Panc1 (cell line): ENCODE measurements around the gene FAM13A. TPM values are rescaled to one million over a fixed set of nuclear protein-coding genes. Genes with fewer than 3 reads are reported as not detected.

Source experiments
- ATAC-seq: fragments of 200-7000 bp; cut with Tn5 transposase; 2 replicates; pipeline ENCODE4 v1.9.1; 2020; ENCODE audit warnings: mild to moderate bottlenecking, moderate library complexity
- BruUV-seq: library from RNA; stranded (reverse); fragments of 400-500 nt; replicated peaks from 2 replicates; lab custom pipeline; 2021; lab: Mats Ljungman, UMichigan
- CTCF ChIA-PET: fragments of 300-600 bp; sonication (Branson Sonifier 250); formaldehyde crosslinking; loops from one replicate; lab custom pipeline; 2022; ENCODE audit warnings: antibody characterized with exemption; lab: Charles Lee
- POLR2A ChIA-PET: fragments of 300-600 bp; sonication (Branson Sonifier 250); formaldehyde crosslinking; loops from one replicate; lab custom pipeline; 2022; ENCODE audit warnings: antibody characterized with exemption; lab: Charles Lee
- DNase-seq: peaks from one replicate; pipeline ENCODE4 v3.0.0-alpha.2; 2010; ENCODE audit warnings: low read depth, low spot score
- H3K27ac ChIP-seq: 2 replicates; pipeline ENCODE4 v1.5.1; 2011; ENCODE audit warnings: mild to moderate bottlenecking, low read length, inconsistent platforms
- H3K27me3 ChIP-seq: fragments of 200-500 bp; sonication (Bioruptor generic); 2 replicates; pipeline ENCODE4 v1.6.0; 2014; ENCODE audit warnings: low read length, inconsistent platforms; ENCODE audit not compliant: control insufficient read depth, insufficient read depth
- H3K36me3 ChIP-seq: fragments of 200-500 bp; sonication (Bioruptor generic); 2 replicates; pipeline ENCODE4 v1.5.1; 2014; ENCODE audit warnings: inconsistent platforms, mild to moderate bottlenecking, low read length, moderate library complexity; ENCODE audit not compliant: control insufficient read depth, insufficient read depth
- H3K4me1 ChIP-seq: 2 replicates; pipeline ENCODE4 v1.5.1; 2011; ENCODE audit warnings: inconsistent platforms, mild to moderate bottlenecking, low read length, moderate library complexity; ENCODE audit not compliant: control insufficient read depth, insufficient read depth
- H3K4me3 ChIP-seq, 2 experiments: 2 replicates each; pipeline ENCODE4 v1.5.1; 2011 to 2012; ENCODE audit warnings: low read depth in 2 of 2, low read length in 2 of 2, mild to moderate bottlenecking in 2 of 2, inconsistent platforms in 1 of 2, moderate library complexity in 1 of 2
- H3K9me3 ChIP-seq: fragments of 200-500 bp; sonication (Bioruptor generic); 2 replicates; pipeline ENCODE4 v1.5.1; 2014; ENCODE audit warnings: low read depth, mild to moderate bottlenecking, inconsistent platforms, low read length, moderate library complexity; ENCODE audit not compliant: control insufficient read depth, insufficient read depth
- CTCF ChIP-seq: fragments of 450-650 bp; IDR thresholded peaks from 2 replicates; pipeline ENCODE4 v1.5.1; 2017; ENCODE audit warnings: mild to moderate bottlenecking
- POLR2AphosphoS5 ChIP-seq: IDR thresholded peaks from 2 replicates; pipeline ENCODE4 v1.6.1; 2012; ENCODE audit warnings: mild to moderate bottlenecking, low read depth, low read length, moderate library complexity
- REST ChIP-seq, 2 experiments: IDR thresholded peaks; 2 replicates each; pipeline ENCODE4 v1.6.1; 2011 to 2012; ENCODE audit warnings: low read depth in 2 of 2, control low read depth in 1 of 2, low read length in 1 of 2, mild to moderate bottlenecking in 1 of 2, moderate library complexity in 1 of 2; ENCODE audit not compliant: insufficient read depth in 1 of 2
- SIN3A ChIP-seq: IDR thresholded peaks from 2 replicates; pipeline ENCODE4 v1.6.1; 2012; ENCODE audit warnings: low read depth, mild to moderate bottlenecking, low read length, moderate library complexity, borderline replicate concordance; ENCODE audit not compliant: insufficient read depth
- TCF7L2 ChIP-seq: IDR thresholded peaks from 2 replicates; pipeline ENCODE4 v1.6.1; 2011; ENCODE audit warnings: mild to moderate bottlenecking, low read depth, low read length, inconsistent platforms
- in situ Hi-C: cut with HindIII; loops from 2 replicates; pipeline ENCODE4 v1.10.0; 2016; ENCODE audit warnings: low sequenced_read_pairs, low pct_unique_long_range_greater_than_20kb
- intact Hi-C: fragments of 100-400 bp; cut with micrococcal nuclease; formaldehyde crosslinking; loops from one replicate; pipeline ENCODE4 v1.10.0; 2022; ENCODE audit not compliant: unreplicated experiment
- total RNA-seq: library from RNA; stranded (reverse); gene quantifications from one replicate; pipeline ENCODE4 v1.2.1, GENCODE V29; 2021; ENCODE audit not compliant: unreplicated experiment

FAM13A gene
- total RNA-seq, 1 experiment from 2014 or later, result 5.8 TPM

GRCh38 chr4:88745581-88746163 lies 311.3 kb downstream of the FAM13A start:
- no peak for TF ChIP-seq REST (IDR thresholded peaks at IDR 0.05; ENCODE audit: insufficient read depth in 1 of 2, low read depth in 2 of 2, low read length in 1 of 2)
- TF ChIP-seq POLR2AphosphoS5, result no peak
- Histone ChIP-seq H3K27me3 (no peaks in the 10 kb centered on the region), H3K4me3 (no peak overlapping the region), H3K4me1 (no peaks in the 10 kb centered on the region), H3K9me3 (no peaks in the 10 kb centered on the region), H3K36me3 (no peaks in the 10 kb centered on the region), H3K27ac (no peak overlapping the region)
- POLR2A ChIA-PET, result no interaction called here
- ATAC-seq (no peak), DNase-seq (no peak)
- no TSS peak for BruUV-seq
- intact Hi-C loops, result no loop called here
- in situ Hi-C loops, result no loop called here
- CTCF ChIA-PET, result no interaction called here

GRCh38 chr4:88745175-88745574 lies 311.8 kb downstream of the FAM13A start:
- H3K9me3 ChIP-seq, result no peaks in the 10 kb centered on the region
- H3K27ac ChIP-seq, result no peak overlapping the region
- no peak overlapping the region for H3K4me3 ChIP-seq
- ChIA-PET CTCF (no interaction called here), POLR2A (no interaction called here)
- no peaks in the 10 kb centered on the region for H3K4me1 ChIP-seq
- BruUV-seq, result no TSS peak
- TF ChIP-seq SIN3A (no peak), TCF7L2 (no peak), CTCF (no peak), POLR2AphosphoS5 (no peak), REST (IDR thresholded peaks at IDR 0.05; ENCODE audit: insufficient read depth in 1 of 2, low read depth in 2 of 2, low read length in 1 of 2) (no peak)
- in situ Hi-C loops, result no loop called here
- DNase-seq (no peak), ATAC-seq (no peak)
- intact Hi-C loops, result no loop called here
- no peaks in the 10 kb centered on the region for H3K27me3 ChIP-seq
- no peaks in the 10 kb centered on the region for H3K36me3 ChIP-seq
